ENCODE data around the gene POLR1G.
"Not testable (repeated sequence)": the region's sequence is repeated elsewhere in the genome, so short reads cannot be mapped to it uniquely, and the experiment has no call there.

Gene POLR1G

DNA sequence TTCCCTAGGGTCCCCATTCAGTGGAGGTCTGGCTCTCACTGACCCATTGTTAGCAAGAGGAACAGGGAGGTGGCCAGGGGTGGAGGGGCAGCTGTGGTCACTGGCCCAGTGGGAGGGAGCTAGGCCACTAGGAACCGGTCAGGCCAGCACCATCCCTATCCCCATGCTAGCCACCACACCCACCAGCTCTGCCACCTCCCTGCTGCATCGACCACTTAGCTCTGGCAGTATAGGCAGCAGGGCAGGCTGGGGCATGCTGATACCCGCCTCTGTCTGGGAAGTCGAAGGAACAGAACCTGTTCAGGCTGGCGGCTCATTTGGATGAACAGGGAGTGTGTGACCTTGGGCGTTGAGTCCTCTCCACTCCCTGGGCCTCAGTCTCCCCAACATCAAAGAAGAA lies 6.3 kb upstream of the POLR1G start:
- DNase-seq, result no peak

DNA sequence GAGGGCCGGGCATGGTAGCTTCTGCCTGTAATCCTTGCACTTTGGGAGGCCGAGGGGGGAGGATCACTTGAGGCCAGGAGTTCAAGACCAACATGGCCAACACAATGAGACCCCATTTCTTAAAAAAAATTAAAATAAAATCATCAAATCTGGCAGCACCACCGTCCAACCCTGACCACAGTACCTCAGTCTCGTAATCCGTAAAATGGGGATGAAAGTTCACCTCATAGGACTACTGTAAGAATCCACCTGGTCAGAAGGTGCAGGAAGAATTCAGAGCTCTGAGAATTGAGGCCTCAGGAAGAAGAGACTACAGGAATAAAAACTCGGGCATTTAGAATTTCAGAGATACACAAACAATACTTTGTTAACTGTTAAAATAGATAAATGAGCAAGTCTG lies 4.6 kb upstream of the POLR1G start:
- no peak for DNase-seq

DNA sequence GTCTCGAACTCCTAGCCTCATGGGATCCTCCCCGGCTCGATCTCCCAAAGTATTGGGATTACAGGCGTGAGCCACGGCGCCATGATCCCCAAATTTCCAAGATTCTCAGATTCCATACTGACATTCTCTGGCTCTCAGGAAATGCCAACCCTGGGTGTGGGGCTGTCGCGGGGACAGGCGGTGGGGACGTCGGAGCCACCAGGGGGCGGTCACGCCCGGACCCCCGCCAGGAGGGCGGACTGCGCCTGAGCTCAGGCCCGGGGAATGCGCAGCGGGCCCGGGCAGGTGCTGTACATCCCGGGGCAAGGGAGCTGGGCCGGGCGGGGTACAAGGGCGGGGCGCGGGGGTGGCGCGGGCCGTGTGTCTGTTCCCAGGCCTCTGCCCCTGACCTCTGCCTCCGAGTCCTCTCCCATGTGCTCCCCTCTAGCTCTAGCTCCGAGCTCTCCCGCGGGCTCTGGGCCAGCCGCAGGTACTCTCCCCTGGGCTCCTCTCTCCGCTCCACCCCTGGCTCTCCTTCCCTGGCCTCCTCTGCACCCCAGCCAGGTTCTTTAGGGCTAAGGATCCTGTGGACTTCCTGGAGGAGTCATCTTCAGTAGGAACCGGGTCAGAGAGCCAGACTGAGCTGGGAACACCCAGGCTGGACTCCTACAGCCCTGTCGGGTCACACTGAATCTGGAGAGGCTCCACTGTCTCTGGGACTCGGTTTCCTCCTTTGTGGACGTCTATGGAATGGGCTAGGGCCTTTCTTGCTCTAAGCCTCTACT lies 4.0 kb upstream of the POLR1G start:
- DNase-seq, result no peak

DNA sequence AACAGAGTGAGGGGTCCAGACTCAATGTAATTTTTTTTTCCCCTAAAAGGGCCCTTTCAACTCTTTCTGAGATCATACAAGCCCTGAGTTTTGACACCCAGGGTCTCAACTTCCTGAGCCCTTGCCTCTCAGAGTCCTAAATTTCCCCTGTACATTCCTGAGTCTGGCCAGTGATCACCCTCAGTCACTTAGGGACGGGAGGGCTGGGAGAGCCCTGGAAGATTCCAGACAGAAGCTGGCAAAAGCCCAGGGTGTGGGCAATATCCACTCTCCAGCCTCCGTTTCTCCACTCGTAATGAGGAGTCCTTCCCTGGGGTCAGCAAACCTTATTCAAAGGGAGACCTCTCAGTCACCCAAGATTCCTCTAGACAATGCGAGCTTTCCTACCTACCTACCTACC lies 3.2 kb upstream of the POLR1G start:
- no peak for DNase-seq

DNA sequence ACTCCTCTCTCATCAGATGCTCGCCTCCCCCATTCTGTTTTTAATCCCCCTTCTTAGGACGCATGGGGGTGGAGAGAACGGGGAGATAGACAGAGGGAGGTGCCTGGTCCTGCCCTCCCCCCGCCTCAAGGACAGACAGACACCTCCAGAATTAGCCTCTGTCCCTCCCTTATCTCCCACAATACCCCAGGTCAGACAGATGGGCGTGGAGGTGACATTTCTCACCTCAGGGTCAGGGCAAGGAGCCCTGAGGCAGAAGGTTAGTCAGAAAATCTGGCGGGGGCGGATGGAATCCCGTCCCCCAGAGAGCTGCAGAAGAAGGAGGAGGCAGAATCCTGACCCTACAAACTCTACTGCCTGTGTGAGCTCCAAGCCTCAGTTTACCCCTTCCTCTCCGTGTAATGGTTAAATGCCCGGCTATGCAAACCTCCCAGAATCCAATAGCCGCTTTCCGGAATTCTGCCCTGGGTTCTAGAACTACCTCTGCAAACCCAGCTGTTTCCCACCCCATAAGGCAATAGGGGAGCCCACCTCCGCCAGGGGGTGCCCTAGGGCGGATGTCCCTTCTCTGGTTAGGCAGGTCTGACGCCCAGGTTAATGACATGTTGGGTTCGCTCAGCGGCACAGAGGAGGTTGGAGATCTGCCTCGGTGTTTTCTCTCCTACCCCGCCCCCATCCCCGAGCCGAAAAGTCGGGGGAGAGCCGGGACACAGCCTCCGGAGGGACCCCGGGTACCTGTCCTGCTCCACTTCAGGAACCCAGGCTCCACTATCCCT lies 2.5 kb upstream of the POLR1G start:
- DNase-seq, result no peak

DNA sequence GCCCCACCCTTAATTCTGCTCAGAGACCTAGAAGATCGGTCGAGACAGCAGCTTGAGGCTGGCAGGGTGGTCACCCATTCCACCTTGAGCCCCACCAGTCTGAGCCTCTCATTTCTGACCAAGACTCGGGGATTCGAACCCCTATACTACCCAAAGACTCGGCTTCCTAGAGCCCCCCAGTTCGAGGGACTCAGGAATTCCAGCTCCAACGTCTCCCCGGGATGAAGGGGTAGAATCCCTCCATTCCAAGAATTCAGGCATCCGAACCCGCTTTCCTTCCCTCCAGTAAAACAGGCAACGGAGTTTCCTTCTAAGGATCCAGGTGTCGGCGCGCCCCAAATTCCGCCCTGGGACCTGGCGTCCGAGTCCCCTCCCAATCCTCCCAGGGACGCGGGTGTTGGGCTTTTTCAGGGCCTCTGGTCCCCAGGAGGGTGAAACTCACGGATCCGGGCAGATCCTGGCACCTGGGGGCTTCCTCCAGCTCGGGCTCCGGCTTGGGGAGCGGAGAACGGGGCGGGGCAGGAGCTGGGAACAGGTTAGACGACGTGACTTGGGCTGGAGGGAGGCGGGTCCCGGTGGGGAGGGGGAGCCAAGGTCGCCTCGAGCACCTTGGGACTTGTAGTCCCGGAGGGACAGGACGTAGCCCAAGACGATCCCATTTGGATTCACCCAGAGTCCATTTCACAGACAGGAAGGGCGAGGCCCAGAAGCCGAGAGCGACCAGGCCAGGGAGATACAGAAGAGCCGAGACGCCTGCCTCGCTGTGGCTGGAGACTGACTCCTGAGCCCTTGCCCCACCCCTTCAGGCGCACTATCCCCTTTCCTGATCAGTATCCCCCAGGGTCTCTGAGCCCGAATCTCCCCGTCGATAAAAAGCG lies 1.6 kb upstream of the POLR1G start, which contains the start of gene PPP1R13L:
TSS of gene PPP1R13L (minus strand) at position 513 of the 878 bp plus-strand sequence. CDS start 6,751 bp downstream, outside the sequence.
- DNase-seq, result no peak

DNA sequence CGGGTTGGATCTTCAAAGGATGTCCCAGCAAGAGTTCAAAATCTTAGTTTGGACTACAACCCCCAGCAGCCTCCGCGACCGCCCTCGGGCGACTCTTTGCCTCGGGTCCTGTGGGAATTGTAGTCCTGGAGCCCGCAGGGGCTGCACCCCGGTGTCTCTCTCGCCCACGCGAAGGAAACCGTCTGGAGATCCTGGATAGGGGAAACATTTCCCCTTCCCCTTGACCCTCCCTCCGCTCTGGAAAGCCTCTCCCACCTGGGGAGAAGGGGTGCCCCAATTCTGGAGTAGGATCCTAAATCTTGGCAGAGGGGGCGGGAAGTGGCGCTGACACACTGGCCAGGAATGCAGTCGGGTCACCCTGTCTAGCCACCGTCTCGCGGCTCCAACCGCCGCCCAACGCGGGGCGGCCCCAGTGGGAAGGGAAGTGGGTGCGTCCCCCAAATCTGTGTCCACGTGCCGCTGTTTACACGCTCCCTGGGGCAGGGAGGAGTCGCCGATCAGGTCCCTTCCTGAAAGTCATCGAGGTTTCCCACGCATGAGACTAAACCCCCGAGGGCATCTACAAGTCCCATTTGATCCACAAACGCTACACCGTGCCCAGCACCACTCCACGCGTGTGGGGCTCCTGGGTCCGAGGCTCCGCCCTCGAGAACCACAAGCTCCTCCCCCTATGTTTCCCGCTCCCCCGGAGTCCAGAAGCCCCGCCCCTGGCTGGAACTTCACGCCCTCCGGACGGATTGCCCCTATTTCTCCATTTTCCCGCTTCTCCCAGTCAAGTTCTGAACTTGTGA lies 814 bp upstream of the POLR1G start:
- DNase-seq, result peak; percentile 77

DNA sequence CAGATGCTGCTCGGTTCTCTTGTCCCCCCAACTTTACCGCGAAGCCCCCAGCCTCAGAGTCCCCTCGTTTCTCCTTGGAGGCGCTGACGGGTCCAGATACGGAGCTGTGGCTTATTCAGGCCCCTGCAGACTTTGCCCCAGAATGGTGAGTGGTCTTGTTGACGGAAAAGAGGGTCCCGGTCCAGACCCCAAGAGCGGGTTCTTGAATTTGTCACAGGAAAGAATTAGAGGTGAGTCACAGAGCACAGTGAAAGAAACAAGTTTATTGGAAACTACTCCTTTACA lies 589 bp downstream of the POLR1G start:
- no peak for DNase-seq

DNA sequence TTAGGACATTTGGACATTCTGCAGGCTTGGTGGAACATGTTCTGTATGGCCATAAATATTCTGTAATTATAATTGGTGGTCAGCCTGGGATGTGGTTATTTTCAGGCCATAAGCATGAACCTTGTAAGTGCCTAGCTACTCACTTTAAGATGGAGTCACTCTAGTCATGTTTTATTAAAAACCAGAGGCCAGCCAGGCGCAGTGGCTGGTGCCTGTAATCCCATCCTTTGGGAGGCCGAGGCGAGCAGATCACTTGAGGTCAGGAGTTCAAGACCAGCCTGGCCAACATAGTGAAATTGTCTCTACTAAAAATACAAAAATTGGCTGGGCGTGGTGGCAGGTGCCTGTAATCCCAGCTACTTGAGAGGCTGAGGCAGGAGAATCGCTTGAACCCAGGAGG lies 1.1 kb downstream of the POLR1G start:
- not testable (repeated sequence) for DNase-seq

DNA sequence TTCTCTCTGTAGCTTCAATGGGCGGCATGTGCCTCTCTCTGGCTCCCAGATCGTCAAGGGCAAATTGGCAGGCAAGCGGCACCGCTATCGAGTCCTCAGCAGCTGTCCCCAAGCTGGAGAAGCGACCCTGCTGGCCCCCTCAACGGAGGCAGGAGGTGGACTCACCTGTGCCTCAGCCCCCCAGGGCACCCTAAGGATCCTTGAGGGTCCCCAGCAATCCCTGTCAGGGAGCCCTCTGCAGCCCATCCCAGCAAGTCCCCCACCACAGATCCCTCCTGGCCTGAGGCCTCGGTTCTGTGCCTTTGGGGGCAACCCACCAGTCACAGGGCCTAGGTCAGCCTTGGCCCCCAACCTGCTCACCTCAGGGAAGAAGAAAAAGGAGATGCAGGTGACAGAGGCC lies 1.7 kb downstream of the POLR1G start:
- no peak for DNase-seq

DNA sequence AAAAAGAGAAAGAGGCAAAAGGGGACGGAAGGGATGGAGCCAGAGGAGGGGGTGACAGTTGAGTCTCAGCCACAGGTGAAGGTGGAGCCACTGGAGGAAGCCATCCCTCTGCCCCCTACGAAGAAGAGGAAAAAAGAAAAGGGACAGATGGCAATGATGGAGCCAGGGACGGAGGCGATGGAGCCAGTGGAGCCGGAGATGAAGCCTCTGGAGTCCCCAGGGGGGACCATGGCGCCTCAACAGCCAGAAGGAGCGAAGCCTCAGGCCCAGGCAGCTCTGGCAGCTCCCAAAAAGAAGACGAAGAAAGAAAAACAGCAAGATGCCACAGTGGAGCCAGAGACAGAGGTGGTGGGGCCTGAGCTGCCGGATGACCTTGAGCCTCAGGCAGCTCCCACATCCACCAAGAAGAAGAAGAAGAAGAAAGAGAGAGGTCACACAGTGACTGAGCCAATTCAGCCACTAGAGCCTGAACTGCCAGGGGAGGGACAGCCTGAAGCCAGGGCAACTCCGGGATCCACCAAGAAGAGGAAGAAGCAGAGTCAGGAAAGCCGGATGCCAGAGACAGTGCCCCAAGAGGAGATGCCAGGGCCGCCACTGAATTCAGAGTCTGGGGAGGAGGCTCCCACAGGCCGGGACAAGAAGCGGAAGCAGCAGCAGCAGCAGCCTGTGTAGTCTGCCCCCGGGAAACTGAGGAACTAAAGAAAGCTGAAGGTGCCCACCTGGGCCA lies 2.5 kb downstream of the POLR1G start:
- no peak for DNase-seq

DNA sequence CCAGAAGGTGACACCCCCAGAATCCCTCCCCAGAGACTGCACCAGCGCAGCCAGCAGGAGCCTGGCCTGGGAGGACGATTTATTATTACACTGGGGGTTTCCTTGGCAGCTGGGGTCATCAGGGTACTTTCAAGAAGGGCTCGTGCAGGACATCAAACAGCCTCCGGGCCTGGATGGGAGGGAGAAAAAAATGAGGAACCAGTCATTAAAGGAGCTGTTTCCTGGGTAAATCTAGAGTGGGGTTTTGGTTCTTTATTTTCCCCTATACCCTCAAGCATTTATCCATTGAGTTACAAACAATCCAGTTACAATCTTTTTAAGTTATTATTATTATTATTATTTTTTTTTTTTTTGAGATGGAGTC lies 3.1 kb downstream of the POLR1G start:
- DNase-seq, result no peak

DNA sequence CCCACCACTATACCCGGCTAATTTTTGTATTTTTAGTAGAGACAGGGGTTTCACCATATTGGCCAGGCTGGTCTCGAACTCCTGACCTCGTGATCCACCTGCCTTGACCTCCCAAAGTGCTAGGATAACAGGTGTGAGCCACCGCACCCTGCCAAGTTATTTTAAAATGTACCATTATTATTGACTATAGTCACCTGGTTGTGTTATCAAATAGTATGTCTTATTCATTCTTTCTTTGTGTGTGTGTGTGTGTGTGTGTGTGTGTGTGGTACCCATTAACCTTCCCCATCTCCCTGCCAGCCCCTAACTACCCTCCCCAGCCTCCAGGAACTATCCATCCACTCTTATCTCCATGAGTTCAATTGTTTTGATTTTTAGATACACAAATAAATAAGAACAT lies 3.9 kb downstream of the POLR1G start:
- not testable (repeated sequence) for DNase-seq

DNA sequence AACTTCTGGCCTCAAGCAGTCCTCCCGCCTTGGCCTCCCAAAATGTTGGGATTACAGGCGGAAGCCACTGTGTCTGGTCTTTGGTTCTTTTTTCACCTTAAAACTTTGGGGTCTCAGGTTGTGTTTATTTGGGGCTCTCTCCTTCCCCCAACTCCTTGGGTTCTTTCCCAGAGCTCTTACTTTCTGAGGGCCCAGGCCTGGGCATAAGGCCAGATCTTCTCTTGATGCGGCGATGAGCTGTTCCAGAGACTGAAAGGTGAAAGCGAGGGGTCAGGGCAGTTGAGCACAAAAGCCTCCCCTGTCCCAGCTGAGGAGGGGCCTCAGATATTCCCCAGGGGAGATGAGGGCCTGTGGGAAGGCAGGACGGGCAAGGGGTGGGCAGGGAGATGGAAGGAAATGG lies 7.1 kb downstream of the POLR1G start:
- DNase-seq, result no peak

DNA sequence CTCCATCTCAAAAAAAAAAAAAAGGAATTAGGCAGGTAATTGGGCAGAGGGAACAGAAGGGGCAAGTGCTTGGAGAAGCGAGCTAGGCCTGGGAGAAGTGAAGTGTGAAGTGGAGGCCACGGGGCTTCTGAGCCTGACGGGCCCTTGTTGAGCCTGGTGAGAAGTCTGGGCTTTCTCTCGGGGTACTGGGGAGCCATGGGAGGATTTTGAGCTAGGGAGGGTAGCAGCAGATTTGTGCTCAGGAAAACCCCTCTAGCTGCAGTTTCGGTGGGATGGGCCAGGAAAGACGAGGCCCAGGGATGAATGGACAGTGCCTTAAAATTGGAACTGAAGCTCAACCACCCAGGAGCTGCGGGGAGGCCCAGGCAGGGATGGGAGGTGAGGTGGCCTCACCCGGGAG lies 8.0 kb downstream of the POLR1G start:
- no peak for DNase-seq

DNA sequence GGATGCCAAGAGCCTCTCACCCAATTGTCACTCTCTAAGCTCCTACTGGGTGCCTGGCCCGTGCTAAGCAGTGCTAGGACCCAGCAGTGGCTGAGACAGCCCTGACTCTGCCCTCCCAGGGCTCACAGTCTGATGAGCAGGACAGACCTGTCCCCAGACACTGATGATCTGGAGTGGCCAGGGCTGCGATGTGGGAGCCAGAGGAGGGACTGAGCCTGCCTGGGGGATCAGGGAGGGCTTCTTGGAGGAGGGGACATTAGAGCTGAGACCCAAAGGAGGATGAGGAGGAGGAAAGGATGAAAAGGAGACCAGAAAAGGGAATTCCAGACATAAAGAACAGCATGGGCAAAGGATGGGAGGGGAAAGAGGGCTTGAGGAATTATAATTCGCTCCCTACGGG lies 10.7 kb downstream of the POLR1G start:
- no peak for DNase-seq

DNA sequence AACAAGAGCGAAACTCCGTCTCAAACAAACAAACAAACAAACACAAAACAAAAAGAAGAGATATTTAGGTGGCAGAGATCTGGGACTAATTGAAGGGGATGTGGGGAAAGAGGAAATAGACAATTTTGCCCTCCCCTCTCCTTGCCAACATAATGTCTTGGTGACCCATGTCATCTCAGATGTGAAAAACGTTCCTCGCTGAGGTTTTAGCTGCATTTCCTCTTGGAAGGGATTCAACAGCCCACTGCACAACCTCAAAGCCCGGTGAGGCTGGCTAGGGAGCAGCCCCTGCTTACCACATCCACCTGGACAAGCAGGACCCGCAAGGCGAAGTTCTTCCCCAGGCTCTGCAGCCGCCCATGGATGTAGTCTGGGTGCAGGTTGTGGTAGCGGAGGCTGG lies 12.4 kb downstream of the POLR1G start:
- DNase-seq, result no peak

DNA sequence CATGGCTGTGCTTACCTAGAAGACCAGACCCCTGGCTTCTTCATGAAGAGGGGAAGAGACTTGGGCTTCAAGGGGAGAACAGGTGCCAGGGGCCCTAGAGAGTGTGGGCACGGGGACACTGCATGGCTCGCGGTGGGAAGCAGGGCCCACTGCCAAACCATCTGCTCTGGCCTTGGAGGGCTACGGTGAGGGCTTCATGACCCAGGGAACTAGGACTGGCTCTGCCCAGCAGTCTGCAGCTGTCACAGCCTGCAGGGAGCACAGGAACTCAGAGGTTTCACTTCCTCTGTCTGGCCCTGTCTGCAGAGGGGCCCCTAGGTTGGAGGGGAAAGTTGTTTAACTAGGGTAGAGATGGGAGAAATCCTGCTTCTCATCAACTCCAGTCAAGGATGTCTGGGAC lies 13.0 kb downstream of the POLR1G start:
- DNase-seq, result peak; percentile 48

DNA sequence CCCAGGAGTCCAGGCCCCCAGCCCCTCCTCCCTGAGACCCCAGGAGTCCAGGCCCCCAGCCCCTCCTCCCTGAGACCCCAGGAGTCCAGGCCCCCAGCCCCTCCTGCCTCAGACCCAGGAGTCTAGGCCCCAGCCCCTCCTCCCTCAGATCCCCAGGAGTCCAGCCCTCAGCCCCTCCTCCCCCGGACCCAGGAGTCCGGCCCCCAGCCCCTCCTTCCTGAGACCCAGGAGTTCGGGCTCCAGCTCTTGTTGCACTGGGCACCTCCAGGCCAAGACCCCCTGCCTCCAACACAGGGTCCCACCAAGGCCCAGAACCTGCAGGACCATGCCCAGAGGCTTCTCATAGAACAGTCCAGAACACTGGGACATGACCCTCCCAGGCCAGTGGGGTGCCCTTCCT lies 13.5 kb downstream of the POLR1G start:
- DNase-seq, result no peak

DNA sequence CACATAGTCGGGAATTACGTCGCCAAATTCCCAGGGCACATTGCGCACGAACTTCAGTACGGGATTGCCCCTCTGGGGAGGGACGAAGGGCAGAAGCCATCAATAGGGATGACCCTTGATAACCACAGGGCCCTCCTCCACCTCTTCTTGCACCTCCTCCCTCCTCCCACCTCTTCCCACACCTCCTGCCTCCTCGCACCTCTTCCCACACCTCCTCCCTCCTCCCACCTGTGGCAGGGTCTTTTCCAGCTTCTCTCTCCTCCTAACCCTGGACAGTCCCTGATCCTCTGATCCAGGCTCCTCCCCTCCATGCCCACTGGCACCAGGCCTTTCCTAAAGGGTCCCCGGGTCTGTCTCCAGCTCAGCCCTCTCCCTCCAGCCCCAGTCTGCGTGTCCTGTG lies 13.9 kb downstream of the POLR1G start:
- DNase-seq, result no peak

DNA sequence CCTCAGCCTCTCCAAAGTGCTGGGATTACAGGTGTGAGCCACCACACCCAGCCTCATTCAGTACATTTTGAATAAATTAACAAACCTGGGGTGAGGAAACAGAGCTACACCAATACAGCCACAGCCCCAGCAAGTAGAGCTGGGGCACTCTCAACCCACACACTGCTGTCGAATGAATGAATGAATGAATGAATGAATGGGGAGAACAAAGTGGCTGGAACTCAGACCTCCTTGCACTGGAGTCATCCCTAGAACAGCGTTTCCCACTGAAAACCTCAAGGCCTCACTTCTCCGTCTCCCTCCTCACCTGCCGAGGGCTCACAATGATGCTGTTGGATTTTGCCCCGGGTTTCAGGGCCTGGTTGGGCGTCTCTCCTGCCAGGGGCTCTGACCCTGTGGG lies 14.4 kb downstream of the POLR1G start:
- DNase-seq, result no peak

DNA sequence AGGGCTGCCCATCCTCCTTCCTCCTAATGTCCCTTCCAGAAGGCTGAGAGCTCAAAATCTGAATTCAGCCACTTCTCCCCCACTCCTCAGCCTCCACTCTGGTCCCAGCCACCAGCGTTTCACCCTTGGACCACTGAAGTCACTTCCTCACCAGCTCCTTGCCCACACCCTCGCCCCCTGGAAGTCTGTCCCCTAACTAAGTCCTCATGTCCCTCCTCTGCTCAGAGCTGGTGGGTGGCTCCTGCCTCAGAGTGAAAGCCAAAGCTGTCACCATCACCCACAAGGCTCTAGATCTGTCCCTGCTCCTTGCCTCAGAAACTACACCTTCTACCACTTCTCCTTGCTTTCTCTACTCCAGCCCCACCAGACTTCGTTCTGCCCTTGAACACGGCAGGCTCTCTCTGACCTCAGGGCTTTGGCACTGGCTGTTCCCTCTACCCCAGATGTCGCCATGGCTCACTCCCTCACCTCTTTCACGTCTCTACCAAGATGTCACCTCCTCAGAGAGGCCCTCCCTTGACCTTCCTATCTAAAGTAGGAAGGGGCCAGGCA lies 15.6 kb downstream of the POLR1G start:
- DNase-seq, result no peak

Measured in GDM1 (cell line).